ENCODE data around the gene MYDGF. TPM values are rescaled to one million over a fixed set of nuclear protein-coding genes. Genes with fewer than 3 reads are reported as not detected.

Gene MYDGF
- total RNA-seq, 1 experiment from 2014 or later = 188 TPM

- BruUV-seq (replicated peaks) = no TSS peak
- ChIA-PET CTCF (interaction anchor here (0.7 to 1.5 kb wide), 2 partner anchors 98 to 107 kb away, joined by 3 to 6 read pairs; partner anchors contain the start of gene FEM1A), POLR2A (interaction anchor here (2.8 to 5.9 kb wide), 3 partner anchors 20 to 32 kb away, joined by 23 to 62 read pairs (median 26); partner anchors contain the start of genes DPP9 and MYDGF)
- Mint-ChIP-seq H3K27me3 (ENCODE audit: insufficient read depth, unreplicated experiment) (no peaks in the 10 kb centered on the region), H3K4me1 (ENCODE audit: insufficient read depth, unreplicated experiment) (peaks cover 26% of the 10 kb centered on the region), H3K27ac (ENCODE audit: low read depth, unreplicated experiment) (peak overlapping the region; percentile 93), H3K4me3 (ENCODE audit: unreplicated experiment) (no peak overlapping the region), H3K9me3 (ENCODE audit: unreplicated experiment) (no peaks in the 10 kb centered on the region), H3K36me3 (ENCODE audit: insufficient read depth, unreplicated experiment) (peaks cover 81% of the 10 kb centered on the region)
- no peak for TF ChIP-seq CTCF (IDR thresholded peaks at IDR 0.05; ENCODE audit: unreplicated experiment)
- DNase-seq (ENCODE audit: unreplicated experiment) = no peak
- intact Hi-C loops (cut with micrococcal nuclease) = no loop called here
These were observed 22.9 kb upstream of the MYDGF start for GRCh38 chr19:4693078-4693350.

- no peaks in the 10 kb centered on the region for H3K9me3 Mint-ChIP-seq (ENCODE audit: unreplicated experiment)
- POLR2A ChIA-PET = interaction anchor here (2.8 to 5.9 kb wide), 2 partner anchors 21 to 22 kb away, joined by 26 to 62 read pairs; partner anchors contain the start of gene MYDGF
- no peak for DNase-seq (ENCODE audit: unreplicated experiment)
- CTCF ChIA-PET = interaction anchor here (1.5 kb wide), 1 partner anchor 99 kb away, joined by 6 read pairs; the partner anchor contains the start of gene FEM1A
- no peak for TF ChIP-seq CTCF (IDR thresholded peaks at IDR 0.05; ENCODE audit: unreplicated experiment)
- no peaks in the 10 kb centered on the region for H3K27me3 Mint-ChIP-seq (ENCODE audit: insufficient read depth, unreplicated experiment)
- peaks cover 26% of the 10 kb centered on the region for H3K4me1 Mint-ChIP-seq (ENCODE audit: insufficient read depth, unreplicated experiment)
- H3K27ac Mint-ChIP-seq (ENCODE audit: low read depth, unreplicated experiment) = peak overlapping the region; percentile 93
- intact Hi-C loops (cut with micrococcal nuclease) = no loop called here
- no peak overlapping the region for H3K4me3 Mint-ChIP-seq (ENCODE audit: unreplicated experiment)
- peaks cover 82% of the 10 kb centered on the region for H3K36me3 Mint-ChIP-seq (ENCODE audit: insufficient read depth, unreplicated experiment)
- no TSS peak for BruUV-seq (replicated peaks)
These were observed 22.3 kb upstream of the MYDGF start for GRCh38 chr19:4692251-4693077.

GRCh38 chr19:4691373-4691772 lies 21.2 kb upstream of the MYDGF start:
- CTCF ChIA-PET = no interaction called here

More at GRCh38 chr19:4691373-4691772, 21.2 kb upstream of the MYDGF start:
- intact Hi-C loops (cut with micrococcal nuclease) = no loop called here
- Mint-ChIP-seq H3K27me3 (ENCODE audit: insufficient read depth, unreplicated experiment) (no peaks in the 10 kb centered on the region), H3K36me3 (ENCODE audit: insufficient read depth, unreplicated experiment) (peaks cover 79% of the 10 kb centered on the region), H3K4me1 (ENCODE audit: insufficient read depth, unreplicated experiment) (peaks cover 18% of the 10 kb centered on the region), H3K9me3 (ENCODE audit: unreplicated experiment) (no peaks in the 10 kb centered on the region), H3K4me3 (ENCODE audit: unreplicated experiment) (no peak overlapping the region), H3K27ac (ENCODE audit: low read depth, unreplicated experiment) (no peak overlapping the region)
- no peak for DNase-seq (ENCODE audit: unreplicated experiment)
- BruUV-seq (replicated peaks) = no TSS peak
- POLR2A ChIA-PET = interaction anchor here (0.6 kb wide), 1 partner anchor 25 kb away, joined by 3 read pairs; no protein-coding TSS in a partner anchor
- TF ChIP-seq CTCF (IDR thresholded peaks at IDR 0.05; ENCODE audit: unreplicated experiment) = no peak
